Myocyte (in vitro differentiated cells): Measurements from ENCODE around the gene GPR176. TPM values are rescaled to one million over a fixed set of nuclear protein-coding genes. Genes with fewer than 3 reads are reported as not detected.
"Not testable (repeated sequence)": the region's sequence is repeated elsewhere in the genome, so short reads cannot be mapped to it uniquely, and the experiment has no call there.

Source experiments
- DNase-seq: peaks from one replicate; pipeline ENCODE4 v3.0.0-alpha.2; 2012; ENCODE audit warnings: low read depth
- total RNA-seq: library from RNA; depleted of rRNA; stranded (reverse); fragments of >200 nt; gene quantifications from 2 replicates; pipeline ENCODE4 v1.2.3, GENCODE V29; 2014

Gene GPR176
- total RNA-seq, 1 donor from 2014 or later = 28.1 TPM

DNA sequence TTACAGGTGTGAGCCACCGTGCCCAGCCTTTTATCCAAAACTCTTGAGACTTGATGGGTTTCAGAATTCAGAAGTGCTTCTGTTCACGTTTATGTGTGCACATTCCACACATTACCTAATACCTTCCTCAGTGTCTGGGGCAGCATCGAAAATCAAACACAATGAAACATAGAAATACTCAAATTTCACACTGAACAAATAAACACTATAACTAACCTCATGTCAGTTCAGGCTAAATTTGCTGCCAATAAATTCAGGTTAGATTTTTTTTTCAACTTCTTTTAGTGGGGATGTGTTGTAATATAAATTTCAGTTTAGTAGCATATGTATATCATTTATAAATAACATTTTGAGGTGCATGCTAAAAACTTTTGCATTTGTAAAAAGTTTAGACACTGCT is 16.6 kb upstream of the GPR176 start:
- DNase-seq = no peak

DNA sequence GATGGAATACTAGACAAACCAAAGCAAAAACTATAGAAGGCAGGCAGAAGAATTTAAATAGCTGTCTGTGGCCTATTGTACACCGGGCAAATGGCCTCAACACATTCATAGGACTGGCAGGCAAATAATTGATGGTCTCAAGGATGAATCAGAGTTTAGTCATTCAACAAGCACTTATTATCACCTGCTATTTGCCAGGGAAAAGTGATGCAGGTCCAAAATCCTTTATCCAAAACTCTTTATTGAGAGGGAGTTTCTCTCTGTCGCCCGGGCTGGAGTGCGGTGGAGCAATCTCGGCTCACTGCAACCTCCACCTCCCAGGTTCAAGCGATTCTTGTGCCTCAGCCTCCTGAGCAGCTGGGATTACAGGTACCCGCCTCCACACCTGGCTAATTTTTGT is 16.1 kb upstream of the GPR176 start:
- peak; percentile 21 for DNase-seq

DNA sequence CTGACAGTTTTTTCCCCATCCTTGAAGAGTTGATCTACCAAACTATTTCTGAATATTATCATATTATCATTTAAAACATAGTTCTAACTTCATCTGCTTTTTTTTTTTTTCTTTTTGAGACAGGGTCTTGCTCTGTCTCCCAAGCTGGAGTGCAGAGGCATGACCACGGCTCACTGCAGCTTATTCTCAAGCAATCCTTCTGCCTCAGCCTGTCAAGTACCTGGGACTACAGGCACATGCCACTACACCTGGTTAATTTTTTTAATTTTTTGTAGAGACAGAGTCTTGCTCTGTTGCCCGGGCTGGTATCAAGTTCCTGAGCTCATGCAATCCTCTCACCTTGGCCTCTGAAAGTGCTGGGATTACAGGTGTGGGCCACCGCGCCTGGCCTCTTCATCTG is 15.2 kb upstream of the GPR176 start:
- no peak for DNase-seq

DNA sequence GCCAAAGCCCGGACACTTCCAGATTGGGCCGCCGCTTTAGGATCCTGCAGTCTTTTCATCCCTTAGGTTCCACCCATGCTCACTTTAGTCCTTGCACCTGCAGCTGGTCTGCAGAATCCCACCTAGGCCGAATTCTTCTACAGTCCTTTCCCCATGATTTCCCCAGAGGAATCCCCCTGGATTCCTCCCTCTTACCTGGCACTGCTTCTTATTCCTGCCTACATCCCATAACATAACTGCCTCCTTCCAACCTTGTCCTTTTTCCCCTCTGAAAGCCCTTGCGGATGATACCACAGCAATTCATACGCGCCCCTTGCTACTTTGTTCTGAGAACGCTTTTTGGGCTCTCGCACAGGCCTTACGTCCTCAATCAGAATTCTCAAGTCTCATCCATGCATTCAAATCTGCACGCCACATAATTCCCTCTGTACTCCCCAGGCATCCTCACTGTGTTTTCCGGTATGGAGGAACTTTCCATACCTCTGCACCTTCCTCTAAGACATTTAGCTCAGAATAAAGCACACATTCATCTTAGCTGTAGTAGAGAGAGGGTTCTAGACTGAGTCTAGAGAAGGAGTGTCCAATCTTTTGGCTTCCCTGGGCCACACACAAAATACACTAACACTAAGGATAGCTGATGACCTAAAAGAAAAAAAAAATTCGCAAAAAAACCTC is 14.5 kb upstream of the GPR176 start:
- peak; percentile 19 for DNase-seq

DNA sequence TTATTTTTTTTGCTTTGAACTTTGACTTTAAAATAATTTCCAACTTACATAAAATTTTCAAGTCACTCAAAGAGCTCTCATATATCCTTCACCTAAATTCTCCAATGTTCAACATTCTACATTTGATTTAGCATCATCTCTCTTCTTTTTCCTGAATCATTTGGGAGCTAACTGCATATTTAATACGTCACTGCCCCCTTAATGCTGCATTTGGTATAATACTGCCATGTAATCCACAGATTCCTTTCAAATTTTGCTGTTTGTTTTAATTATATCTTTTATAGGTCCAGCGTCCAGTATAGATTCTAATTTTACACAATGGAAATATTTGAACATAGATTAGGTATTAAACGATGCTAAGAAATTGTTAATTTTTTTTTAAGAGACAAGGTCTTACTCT is 11.5 kb upstream of the GPR176 start:
- peak; percentile 13 for DNase-seq

DNA sequence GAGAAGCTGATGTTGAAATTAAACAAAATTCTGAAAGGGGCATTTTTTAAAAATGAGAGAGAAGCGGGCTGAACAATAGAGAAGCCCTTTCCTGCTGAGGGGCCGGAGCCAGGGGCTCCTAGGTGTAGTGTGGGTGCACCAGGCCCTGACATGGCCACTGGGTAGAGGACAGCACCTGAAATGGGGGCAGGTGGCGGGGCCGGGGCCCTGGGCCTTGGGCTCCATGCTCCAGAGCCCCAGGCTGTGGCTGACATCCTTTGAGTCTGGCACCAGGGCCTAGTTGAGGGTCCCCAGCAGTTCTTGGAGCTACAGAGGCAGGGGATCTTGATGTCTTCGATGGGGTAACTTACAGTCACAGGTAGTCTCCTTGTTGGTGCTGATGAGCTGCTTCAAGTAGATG is 6.5 kb upstream of the GPR176 start:
- no peak for DNase-seq

DNA sequence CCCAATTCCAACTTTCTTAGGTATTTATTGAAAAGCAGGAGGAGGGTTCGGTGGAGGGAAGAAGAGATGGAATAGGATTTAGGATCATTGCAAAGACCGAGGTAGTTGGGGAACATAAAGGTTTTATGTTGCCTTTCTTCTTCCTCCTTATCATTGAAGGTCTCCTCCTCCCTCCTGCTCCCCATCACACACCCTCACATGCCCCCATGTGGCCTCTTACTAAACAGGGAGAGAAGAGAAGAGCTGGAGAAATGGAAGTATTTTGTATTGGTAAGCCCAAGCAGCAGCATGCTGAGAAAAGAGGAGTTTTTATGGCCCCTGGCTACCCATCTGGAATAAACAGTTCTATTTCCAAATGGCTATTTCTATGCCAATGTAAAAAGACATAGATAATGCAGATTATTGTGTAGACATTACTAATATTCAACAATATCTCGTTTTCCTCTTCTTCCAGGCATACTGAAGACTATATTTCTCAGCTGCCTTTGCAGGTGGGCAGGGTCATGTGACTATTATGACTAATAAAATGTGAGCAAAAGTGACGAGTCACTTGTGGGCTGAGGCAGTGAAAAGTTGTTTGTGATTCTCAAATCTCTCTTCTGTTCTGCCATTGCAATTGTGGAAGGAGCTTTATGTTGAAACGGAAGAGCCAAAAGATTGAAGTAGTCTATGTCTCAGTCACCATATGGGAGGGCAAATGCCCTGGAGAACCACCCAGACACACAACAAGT is 5.2 kb upstream of the GPR176 start:
- DNase-seq = no peak

DNA sequence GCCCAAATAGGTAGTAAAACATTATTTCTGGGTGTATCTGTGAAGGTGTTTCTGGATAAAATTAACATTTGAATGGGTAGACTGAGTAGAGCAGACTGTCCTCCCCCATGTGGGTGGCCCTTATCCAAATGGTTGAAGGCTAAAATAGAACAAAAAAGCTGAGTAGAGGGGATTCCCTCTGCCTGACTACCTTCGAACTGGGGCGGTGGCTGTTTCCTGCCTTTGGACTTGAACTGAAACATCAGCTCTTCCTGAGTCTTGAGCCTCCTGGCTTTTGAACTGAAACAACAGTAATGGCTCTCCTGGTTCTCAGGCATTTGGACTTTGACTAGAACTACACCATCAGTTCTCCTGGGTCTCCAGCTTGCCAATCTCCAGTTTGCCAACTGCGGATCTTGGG is 4.4 kb upstream of the GPR176 start:
- DNase-seq = no peak

DNA sequence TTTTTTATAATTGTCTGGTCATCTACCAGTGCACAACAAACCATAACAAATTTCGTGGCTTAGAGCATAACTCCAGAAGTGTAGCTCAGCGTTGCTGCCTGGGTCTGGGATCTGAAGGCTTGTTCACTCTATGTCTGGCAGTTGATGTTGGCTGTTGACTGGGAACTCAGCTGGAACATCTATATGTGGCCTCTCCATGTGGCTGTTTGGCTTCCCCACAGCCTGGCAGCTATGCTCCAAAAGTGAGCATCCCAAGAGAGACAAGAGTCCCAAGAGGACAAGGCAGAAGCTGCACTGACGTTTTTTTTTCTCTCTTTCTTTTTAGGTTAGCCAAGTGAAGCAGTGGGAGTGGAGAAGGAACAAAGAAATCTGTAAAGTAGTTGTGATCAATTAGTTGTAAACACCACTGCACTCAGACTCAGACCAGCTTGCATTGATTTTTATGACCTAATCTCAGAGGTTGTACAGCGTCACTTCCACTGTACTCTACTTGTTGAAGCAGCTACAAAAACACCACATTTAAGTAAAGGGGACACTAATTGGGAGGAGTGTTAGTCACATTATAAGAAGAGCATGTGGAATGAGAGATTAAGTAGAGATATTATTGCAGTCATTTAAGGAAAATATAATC is 2.5 kb upstream of the GPR176 start:
- DNase-seq = peak; percentile 31

DNA sequence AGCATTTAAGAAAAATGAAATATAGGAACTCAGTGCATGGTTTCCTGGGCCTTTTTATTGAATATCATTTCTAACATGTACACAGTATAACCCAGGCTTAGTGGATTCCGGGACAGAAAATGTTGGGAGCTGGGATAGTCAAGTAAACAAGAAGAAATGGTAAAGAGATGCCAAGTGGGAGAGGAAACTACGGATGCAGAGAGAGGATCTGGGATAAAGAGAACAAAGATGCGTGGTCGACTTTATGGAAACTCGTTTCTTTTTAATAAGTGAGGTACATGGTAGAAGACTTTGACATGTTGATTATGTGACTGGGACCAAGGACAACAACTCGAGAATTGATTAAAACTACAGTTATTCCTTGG is 1.2 kb upstream of the GPR176 start:
- no peak for DNase-seq

DNA sequence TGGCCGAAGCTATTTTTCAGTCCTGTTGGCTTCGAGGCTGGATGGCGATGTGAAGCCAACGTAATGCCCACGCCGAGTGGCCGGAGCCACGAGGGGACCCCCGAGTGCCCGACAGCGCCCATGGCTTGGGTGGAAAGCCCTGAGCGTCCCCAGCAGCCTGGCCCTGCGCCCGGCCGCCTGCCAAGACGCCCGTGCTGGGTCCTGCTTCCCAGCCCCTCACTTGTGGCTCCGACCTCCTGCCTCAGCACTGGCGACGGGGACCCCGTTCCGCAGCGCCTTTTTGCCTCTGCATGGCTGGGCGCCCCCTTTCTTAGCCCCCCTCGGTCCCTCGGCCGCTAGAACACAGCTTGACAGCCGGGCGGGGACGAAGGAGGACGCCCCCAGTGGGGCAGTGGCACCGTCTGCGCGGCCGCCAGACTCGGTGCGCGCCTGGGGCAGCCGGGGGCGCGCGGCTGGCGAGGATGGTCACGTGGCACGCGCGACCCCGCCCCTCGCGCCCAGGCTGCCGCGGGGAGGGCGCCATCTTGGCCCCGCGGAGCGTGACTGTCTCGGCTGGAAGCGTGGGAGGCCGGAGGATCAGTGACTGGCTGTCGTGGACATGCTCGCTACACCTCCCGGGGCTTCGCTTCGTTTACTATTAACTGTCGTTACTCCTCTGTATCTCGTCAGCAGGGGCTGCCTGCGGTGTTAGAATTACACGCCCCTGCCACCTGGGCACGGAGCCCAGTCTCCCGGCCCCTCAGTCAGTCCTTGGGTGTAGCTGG is 626 bp upstream of the GPR176 start:
- peak; percentile 86 for DNase-seq

DNA sequence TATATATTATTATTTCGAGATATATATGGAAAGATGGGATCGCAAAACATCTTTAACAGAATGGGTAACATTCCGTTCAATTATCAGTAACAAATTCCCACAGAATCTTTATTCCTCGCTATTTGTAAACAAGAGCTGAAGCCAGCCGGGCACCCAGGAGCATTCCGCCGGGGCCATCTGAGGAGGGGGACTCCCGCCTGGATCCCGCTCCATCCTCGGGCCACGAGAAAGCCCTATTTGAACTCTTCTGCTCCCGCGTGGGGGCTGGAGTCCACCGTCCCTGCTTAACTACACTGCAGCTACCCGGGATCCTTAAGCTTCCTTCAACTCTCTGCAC is 687 bp downstream of the GPR176 start:
- DNase-seq = no peak

DNA sequence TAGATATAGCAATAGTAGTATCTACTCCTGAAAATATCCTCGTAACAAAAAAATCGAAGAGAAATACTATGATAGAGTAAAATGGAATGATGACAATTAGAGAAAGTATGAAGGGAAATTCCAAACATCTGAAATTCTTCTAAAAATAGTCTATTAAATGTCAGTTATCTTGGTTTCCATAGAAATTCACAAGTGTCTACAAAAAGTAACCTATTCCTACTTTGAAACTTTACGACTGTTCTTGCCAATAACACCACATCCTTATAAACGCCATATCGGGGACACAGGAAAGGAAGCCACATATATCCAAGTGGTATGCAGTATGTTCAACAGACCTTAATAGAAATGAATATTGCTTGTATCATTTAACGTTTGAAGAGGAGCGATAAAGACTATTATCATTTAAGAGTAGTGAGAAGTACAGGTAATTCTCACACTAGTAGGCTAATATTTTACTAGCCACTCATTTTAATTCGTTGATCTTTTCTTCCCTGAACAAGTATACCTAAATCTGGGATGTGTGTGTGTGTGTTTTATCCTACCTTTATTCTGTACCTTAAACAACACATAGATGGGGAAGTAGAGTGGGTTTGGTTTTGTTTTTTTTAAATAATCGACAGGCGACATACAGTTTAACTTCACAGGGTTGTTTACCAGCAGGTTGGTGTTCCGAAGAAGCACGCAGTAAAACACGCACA is 1.2 kb downstream of the GPR176 start:
- DNase-seq = peak; percentile 51

DNA sequence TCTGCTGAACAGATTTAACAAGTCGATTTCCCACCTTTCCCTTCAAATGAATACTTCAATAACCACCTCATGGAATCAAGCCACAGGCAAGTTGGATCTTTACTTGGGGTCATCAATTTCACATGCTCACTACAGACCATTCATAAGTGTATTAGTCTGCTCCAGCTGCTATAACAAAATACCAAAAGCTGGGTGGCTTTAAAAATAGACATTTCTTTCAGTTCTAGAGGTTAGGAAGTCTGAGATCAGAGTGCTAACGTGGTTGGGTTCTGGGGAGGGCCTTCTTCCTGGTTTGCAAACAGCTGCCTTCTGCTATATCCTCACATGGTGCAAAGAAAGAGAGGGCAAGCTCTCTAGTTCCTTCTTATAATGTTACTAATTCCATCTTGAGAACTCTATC is 5.1 kb downstream of the GPR176 start:
- DNase-seq = peak; percentile 56

DNA sequence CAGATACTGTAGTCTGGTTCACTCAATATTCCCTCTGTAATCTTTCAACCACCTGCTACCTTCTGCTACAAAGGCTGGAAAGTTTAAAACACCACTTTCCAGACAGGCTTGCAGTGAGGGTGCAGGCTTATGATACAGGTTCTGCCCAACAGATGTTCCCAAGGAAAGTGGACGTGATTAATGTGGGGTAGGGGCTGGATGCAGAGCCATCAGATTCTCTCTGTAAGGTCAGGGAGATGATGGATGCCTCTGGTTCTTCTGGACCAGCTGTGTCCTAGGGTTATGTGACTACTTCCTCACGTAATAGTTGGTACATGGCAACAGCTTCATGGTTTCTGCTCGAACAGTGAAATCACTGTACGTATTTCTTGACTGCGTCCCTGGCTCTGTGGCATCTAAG is 11.1 kb downstream of the GPR176 start:
- DNase-seq = no peak

DNA sequence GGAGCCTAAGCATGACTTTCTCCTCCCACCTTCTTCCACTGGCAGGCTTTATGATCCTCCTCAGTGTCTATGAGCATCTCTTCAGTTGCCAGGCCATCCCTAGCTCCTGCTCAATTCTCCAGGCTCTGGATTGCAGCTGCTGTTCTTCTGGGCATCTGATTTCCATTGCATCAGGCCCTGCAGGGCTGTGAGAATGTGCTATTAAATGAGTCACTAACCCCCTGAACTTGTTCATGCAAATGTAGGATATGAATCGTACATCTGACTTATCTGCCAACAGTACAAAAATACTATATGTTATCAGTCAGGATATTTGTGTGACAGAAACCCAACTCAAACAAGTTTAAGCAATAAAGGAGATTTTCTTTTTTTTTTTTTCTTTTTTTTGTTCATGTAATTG is 11.9 kb downstream of the GPR176 start:
- DNase-seq = peak; percentile 93

DNA sequence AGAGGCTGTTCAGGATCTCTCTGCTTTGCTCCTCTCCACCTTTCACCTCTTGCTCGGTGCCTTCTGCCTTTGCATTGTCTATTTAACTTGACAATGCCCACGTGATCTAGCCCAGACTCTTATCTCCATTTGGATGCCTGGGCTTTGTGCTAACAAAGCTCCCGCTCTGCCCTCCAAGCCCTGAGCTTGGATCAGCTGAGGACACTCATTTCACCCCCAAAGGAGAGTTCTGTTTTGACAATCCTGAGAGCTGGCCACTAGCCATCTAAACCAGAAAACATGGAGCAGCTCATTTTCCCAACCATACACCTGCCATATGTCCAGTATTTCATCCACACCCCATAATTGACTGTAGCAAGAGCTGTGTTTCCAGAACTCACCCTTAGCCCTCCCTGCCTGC is 12.8 kb downstream of the GPR176 start:
- no peak for DNase-seq

DNA sequence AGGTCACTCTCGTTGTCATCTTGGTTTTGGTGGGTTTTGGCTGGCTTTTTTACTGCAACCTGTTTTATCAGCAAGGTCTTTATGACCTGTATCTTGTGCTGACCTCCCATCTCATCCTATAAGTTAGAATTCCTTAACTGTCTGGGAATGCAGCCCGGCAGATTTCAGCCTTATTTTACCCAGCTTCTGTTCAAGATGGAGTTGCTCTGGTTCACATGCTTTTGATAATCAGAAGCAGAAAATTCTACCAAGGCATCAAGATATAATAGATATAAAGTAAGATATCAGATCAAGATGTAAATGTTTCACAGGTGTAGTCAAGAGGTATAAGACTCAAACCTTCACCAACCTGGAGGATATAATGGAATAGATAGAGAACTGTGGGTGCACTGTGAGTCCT is 16.0 kb downstream of the GPR176 start:
- DNase-seq = no peak

DNA sequence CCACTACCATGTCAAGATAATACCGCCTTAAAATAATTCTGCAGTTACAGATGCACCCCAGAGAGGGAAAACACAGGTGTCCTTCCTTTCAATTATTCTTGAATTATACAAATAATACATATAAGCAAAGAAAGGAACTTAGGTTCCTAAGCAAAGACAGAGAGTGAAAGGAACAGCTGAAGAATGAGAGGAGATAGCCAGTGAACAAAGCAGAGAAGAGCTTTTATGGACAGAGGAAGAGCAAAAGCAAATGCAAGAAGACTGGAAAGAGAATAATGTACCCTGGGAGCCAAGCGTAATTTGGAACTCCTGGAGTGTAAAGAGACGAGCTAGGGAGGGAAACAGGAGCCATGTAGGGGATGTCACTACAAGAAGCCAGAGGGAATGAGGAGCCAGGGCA is 21.7 kb downstream of the GPR176 start:
- peak; percentile 60 for DNase-seq

DNA sequence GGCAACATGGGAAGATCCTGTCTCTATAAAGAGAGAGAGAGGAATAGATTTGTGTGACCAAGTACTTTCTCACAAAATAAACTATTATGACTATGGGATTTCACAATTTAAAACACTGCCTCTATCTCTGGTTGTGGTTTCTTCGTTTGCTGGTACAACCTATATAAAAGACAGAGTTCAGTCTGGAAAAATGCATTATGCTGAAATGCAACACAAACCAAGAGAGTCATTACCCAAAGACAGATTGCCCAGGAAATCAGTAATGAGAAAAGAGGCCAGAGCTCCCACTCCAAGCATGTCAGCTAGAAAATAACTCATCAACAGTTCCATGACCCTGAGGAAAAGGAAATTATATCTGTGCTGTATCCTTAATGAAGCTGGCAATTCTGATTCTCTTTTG is 23.2 kb downstream of the GPR176 start:
- DNase-seq = no peak

DNA sequence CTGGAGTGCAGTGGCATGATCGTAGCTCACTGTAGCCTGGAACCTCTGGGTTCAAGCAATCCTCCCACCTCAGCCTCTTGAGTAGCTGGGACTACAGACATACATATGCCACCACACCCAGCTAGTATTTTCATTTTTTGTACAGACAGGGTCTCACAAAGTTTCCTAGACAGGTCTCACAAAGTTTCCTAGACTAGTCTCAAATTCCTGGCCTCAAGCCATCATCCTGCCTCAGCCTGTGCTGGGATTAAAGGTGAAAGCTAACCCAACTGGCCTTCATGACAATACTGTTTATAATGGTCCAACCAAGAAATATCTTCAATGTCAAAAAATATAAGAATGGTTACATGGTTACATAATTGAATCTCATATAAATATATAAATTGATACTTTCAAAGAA is 24.0 kb downstream of the GPR176 start:
- DNase-seq = peak; percentile 20

DNA sequence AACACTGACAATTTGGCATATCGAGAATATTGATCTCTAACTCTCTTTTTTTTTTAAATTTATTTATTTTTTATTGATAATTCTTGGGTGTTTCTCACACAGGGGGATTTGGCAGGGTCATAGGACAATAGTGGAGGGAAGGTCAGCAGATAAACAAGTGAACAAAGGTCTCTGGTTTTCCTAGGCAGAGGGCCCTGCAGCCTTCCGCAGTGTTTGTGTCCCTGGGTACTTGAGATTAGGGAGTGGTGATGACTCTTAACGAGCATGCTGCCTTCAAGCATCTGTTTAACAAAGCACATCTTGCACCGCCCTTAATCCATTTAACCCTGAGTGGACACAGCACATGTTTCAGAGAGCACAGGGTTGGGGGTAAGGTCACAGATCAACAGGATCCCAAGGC is 27.0 kb downstream of the GPR176 start:
- DNase-seq = not testable (repeated sequence)
